GM10266 (cell line): ENCODE measurements around the gene THUMPD2.

Source experiments
- DNase-seq: peaks from one replicate; pipeline ENCODE4 v3.0.0; 2012; ENCODE audit errors: extremely low spot score
- TF ChIP-seq, protein P1 (sequence below): IDR thresholded peaks from 2 replicates; pipeline ENCODE4 v1.5.1; 2012; ENCODE audit warnings: mild to moderate bottlenecking, low read depth; ENCODE audit not compliant: control insufficient read depth, insufficient read depth; ENCODE audit errors: missing control alignments

Gene THUMPD2

DNA sequence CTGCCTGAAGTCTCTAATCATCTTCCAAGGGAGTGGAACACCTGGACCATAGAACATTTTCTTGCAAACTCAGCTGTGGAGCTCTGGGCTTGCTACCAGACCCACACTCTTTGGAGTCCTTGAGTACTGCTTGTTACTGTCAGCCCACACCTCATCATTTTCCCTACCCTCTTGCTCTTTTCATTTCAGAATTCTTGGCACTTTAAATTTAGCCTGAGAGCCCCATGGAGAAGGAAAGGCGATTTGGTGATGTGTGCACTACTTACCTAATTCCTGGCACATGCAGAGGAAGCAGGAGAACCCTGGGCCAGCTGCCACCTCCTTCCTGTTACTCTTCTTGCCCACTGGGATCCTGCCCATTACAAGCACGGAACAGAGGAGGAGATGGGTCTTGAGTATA lies 81.6 kb downstream of the THUMPD2 start:
- TF ChIP-seq, protein P1, sequence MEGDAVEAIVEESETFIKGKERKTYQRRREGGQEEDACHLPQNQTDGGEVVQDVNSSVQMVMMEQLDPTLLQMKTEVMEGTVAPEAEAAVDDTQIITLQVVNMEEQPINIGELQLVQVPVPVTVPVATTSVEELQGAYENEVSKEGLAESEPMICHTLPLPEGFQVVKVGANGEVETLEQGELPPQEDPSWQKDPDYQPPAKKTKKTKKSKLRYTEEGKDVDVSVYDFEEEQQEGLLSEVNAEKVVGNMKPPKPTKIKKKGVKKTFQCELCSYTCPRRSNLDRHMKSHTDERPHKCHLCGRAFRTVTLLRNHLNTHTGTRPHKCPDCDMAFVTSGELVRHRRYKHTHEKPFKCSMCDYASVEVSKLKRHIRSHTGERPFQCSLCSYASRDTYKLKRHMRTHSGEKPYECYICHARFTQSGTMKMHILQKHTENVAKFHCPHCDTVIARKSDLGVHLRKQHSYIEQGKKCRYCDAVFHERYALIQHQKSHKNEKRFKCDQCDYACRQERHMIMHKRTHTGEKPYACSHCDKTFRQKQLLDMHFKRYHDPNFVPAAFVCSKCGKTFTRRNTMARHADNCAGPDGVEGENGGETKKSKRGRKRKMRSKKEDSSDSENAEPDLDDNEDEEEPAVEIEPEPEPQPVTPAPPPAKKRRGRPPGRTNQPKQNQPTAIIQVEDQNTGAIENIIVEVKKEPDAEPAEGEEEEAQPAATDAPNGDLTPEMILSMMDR: no peak
- no peak for DNase-seq

DNA sequence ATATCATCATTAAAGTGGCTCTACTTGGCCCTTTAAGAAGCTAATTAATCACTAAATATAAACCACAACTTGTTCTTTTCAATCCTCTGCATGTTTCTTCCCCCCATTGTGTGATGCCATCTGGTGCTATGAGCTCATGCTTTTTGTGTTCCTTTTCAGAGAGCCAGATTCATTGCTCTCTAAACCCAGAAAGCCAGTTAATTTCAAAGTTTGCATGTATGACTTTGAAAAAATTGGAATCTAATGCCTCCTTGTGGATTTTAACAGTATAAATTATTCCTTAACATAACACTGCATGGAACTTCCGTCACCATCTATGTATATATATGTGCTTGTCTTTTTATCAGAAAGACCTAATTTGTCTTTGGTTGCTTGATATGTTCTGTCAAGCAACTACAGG lies 82.2 kb downstream of the THUMPD2 start:
- DNase-seq: no peak
- TF ChIP-seq, protein P1: no peak

DNA sequence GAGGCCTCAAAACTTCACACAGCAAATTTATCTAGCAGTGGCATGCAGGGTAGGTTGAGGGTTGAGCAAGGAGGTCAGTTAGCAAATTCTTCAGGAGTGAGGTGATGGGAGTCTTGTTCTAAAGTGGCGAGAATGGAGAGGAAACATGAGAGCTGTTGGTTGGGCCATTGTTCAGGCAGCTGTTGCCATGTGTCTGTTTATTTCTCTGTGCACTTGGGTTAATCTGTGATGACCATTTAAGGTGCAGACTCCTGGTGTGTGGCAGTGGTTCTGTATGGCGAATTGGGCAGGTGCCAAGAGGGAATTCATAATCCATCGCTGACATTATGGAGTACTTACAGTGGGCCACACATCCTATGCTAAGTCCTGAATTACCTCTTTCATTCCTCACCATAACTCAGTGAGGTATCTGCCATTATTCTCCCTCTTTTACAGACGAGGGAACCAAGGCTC lies 82.9 kb downstream of the THUMPD2 start:
- no peak for DNase-seq
- TF ChIP-seq, protein P1: no peak

- no peak for DNase-seq
- TF ChIP-seq, protein P1: no peak
Observed at GRCh38 chr2:39693245-39693644, 85.8 kb downstream of the THUMPD2 start.

DNA sequence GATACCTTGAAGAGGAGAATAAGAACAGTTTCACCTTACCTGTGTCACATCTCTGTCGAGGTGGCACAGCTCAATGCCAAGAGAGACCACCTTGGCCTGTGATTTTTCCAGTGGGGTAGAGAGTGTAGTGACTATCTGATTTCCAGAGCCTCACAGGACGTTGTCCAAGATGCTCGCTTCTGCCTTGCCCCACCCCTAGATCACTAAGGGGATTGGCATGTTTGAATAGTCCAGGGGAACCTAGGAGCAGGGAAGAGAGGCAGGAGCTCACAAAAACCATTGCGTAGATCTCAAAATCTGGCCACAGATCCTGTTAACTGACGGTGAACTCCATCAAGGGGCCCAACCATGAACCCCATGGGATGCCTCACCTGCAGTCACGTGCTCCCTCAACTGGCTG lies 89.2 kb downstream of the THUMPD2 start:
- no peak for DNase-seq
- TF ChIP-seq, protein P1: no peak

- no peak for DNase-seq
- TF ChIP-seq, protein P1: no peak
Observed at GRCh38 chr2:39689272-39689841, 89.7 kb downstream of the THUMPD2 start.

DNA sequence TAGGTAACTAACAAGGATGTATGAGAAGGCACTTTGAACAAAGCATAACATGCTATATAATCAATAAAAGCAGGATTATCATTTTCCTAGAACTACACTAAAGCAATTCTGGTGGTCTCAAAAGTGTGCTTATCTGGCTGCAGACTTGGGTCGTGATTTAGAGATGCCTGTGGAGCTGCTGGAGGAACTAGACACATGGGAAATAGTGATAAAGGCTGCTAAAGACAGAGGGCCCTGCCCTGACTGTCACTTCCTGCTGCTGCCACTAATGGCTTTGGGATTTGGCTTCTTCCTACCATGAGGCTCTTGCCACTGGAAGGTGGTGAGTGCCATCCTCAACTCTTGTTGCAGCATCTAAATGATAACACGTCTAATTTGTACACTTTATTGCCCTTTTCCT lies 90.9 kb downstream of the THUMPD2 start:
- no peak for DNase-seq
- TF ChIP-seq, protein P1: no peak
